ENCODE measurements around the gene CRYL1.

The CRYL1 gene

GRCh38 chr13:20362484-20363041 lies 163.1 kb downstream of the CRYL1 start:
- TF ChIP-seq POLR2A (IDR thresholded peaks at IDR 0.05; ENCODE audit: extremely low read depth, insufficient read length) (no peak), MYC (IDR thresholded peaks at IDR 0.05; ENCODE audit: low read depth, low read length) (no peak), MAX (IDR thresholded peaks at IDR 0.05; ENCODE audit: low read depth, low read length) (no peak), CTCF (IDR thresholded peaks at IDR 0.05; ENCODE audit: low read depth, low read length) (no peak)
- H3K4me3 ChIP-seq (ENCODE audit: low read depth, low read length) = no peak overlapping the region
- DNase-seq (ENCODE audit: low read depth) = no peak

- no peak for DNase-seq (ENCODE audit: low read depth)
- TF ChIP-seq POLR2A (IDR thresholded peaks at IDR 0.05; ENCODE audit: extremely low read depth, insufficient read length) (no peak), MYC (IDR thresholded peaks at IDR 0.05; ENCODE audit: low read depth, low read length) (no peak), CTCF (IDR thresholded peaks at IDR 0.05; ENCODE audit: low read depth, low read length) (no peak), MAX (IDR thresholded peaks at IDR 0.05; ENCODE audit: low read depth, low read length) (no peak)
- H3K4me3 ChIP-seq (ENCODE audit: low read depth, low read length) = no peak overlapping the region
These were observed 164.7 kb downstream of the CRYL1 start for GRCh38 chr13:20360835-20361412.

GRCh38 chr13:20360041-20360491 lies 165.6 kb downstream of the CRYL1 start:
- no peak overlapping the region for H3K4me3 ChIP-seq (ENCODE audit: low read depth, low read length)
- DNase-seq (ENCODE audit: low read depth) = no peak
- TF ChIP-seq POLR2A (IDR thresholded peaks at IDR 0.05; ENCODE audit: extremely low read depth, insufficient read length) (no peak), CTCF (IDR thresholded peaks at IDR 0.05; ENCODE audit: low read depth, low read length) (no peak), MAX (IDR thresholded peaks at IDR 0.05; ENCODE audit: low read depth, low read length) (no peak), MYC (IDR thresholded peaks at IDR 0.05; ENCODE audit: low read depth, low read length) (no peak)

- H3K4me3 ChIP-seq (ENCODE audit: low read depth, low read length) = no peak overlapping the region
- no peak for TF ChIP-seq POLR2A (IDR thresholded peaks at IDR 0.05; ENCODE audit: extremely low read depth, insufficient read length)
- TF ChIP-seq MAX (IDR thresholded peaks at IDR 0.05; ENCODE audit: low read depth, low read length) = no peak
- no peak for TF ChIP-seq CTCF (IDR thresholded peaks at IDR 0.05; ENCODE audit: low read depth, low read length)
- no peak for TF ChIP-seq MYC (IDR thresholded peaks at IDR 0.05; ENCODE audit: low read depth, low read length)
- peak; percentile 80 for DNase-seq (ENCODE audit: low read depth)
These were observed 166.3 kb downstream of the CRYL1 start for GRCh38 chr13:20359335-20359734.

GRCh38 chr13:20358022-20358421 lies 167.6 kb downstream of the CRYL1 start:
- no peak for TF ChIP-seq CTCF (IDR thresholded peaks at IDR 0.05; ENCODE audit: low read depth, low read length)
- no peak for TF ChIP-seq MYC (IDR thresholded peaks at IDR 0.05; ENCODE audit: low read depth, low read length)
- no peak for TF ChIP-seq MAX (IDR thresholded peaks at IDR 0.05; ENCODE audit: low read depth, low read length)
- no peak for TF ChIP-seq POLR2A (IDR thresholded peaks at IDR 0.05; ENCODE audit: extremely low read depth, insufficient read length)
- no peak for DNase-seq (ENCODE audit: low read depth)

More at GRCh38 chr13:20358022-20358421, 167.6 kb downstream of the CRYL1 start:
- H3K4me3 ChIP-seq (ENCODE audit: low read depth, low read length) = no peak overlapping the region

All from NB4 (cell line).